Prostate gland (tissue), 2 donors: Measurements from ENCODE around the gene PTPN1.

Source experiments
- POLR2A ChIP-seq: fragments of 450-650 bp; IDR thresholded peaks from one replicate; pipeline ENCODE4 v1.6.1; 2016; ENCODE audit warnings: antibody characterized with exemption, mild to moderate bottlenecking
- TF ChIP-seq, protein P1 (sequence below), 4 experiments: fragments of 200-600 bp in 2 of 4; fragments of 450-650 bp in 2 of 4; sonication (generic) in 2 of 4; IDR thresholded peaks; 1 replicate in 3 of 4; 2 replicates in 1 of 4; pipeline ENCODE4 v1.5.1; 2016 to 2019; ENCODE audit warnings: antibody characterized with exemption in 4 of 4, mild to moderate bottlenecking in 2 of 4, moderate library complexity in 2 of 4

DNA sequence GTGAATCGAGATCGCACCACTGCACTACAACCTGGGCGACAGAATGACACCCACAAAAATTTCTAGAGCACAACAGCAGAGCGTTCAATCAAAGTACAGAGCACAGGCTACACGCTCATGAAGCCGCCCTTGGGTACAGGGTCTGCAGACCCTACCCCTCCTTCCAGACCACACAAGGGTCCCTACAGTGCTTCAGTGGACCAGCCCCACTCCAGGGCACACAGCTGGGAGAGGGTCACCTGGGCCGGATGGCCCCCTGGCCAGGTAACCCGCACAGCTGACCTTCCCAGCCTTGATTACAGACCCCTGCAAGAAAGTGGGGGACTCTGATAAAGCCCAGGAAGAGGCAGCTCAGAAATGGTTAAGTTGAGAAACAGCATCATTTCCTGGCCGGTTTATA, 117.6 kb downstream of the PTPN1 start:
- TF ChIP-seq, protein P1, sequence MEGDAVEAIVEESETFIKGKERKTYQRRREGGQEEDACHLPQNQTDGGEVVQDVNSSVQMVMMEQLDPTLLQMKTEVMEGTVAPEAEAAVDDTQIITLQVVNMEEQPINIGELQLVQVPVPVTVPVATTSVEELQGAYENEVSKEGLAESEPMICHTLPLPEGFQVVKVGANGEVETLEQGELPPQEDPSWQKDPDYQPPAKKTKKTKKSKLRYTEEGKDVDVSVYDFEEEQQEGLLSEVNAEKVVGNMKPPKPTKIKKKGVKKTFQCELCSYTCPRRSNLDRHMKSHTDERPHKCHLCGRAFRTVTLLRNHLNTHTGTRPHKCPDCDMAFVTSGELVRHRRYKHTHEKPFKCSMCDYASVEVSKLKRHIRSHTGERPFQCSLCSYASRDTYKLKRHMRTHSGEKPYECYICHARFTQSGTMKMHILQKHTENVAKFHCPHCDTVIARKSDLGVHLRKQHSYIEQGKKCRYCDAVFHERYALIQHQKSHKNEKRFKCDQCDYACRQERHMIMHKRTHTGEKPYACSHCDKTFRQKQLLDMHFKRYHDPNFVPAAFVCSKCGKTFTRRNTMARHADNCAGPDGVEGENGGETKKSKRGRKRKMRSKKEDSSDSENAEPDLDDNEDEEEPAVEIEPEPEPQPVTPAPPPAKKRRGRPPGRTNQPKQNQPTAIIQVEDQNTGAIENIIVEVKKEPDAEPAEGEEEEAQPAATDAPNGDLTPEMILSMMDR (IDR thresholded peaks at IDR 0.05): no peak
- no peak for TF ChIP-seq POLR2A
